ENCODE measurements around the gene WIPF1.

WIPF1 gene

GRCh38 chr2:174608866-174609214 is 11.2 kb upstream of the WIPF1 start:
- Histone ChIP-seq H3K27ac (ENCODE audit: low read length) (no peak overlapping the region), H3K4me3 (ENCODE audit: low read depth in 1 of 2, low read length in 2 of 2) (no peak overlapping the region), H3K36me3 (ENCODE audit: control insufficient read depth in 1 of 2, insufficient read depth in 2 of 2, low read length in 2 of 2) (peaks cover 0 to 4% of the 10 kb centered on the region in 2 donors), H3K4me1 (ENCODE audit: control insufficient read depth in 1 of 2, insufficient read depth in 2 of 2, low read length in 2 of 2) (peaks cover 5 to 25% of the 10 kb centered on the region in 2 donors), H3K9me3 (ENCODE audit: control insufficient read depth in 1 of 2, low read length in 2 of 2) (no peaks in the 10 kb centered on the region), H3K27me3 (ENCODE audit: low read depth, low read length) (no peaks in the 10 kb centered on the region)

DNA sequence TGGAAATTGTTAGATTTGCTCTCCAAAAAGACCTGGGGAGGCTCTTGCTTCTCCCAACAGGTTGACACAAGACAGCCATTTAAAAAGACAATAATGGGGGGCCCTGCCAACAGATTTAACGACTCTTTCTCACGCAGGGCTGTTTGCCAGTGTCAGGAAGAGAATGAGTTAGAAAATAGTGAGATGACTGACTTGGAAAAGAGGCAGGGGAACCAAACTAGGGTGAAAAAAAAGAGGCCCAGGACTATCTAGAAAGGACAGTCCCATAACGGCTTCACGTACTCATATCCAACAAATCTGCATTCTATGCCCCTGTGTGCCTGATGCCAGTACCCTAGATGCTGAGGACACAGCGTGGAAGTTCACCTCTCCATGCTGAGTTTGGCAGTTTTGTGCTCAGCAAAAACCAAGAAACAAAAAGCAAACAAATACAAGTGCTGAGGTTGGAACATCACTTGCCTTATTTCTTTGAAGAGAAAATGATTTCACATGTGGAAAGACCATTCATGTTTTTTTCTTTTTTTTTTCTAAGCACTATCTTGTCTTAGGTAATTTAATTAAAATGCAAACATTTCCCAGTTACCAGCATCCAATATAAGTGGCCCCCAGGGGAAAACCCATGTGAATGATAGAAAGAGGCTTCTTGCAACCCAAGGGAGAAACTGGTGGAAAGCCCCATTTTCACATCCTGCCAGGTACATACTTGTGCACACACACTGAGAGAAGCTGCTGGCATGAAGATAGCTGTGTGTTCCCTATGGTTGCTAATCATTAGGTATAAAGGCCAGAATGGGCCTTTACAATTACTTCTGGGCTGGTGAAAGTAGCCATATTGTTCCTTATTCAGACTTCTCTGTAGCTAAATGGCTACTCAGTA is 10.6 kb upstream of the WIPF1 start:
- H3K4me3 ChIP-seq (ENCODE audit: low read depth in 1 of 2, low read length in 2 of 2) = no peak overlapping the region
- no peaks in the 10 kb centered on the region for H3K9me3 ChIP-seq (ENCODE audit: control insufficient read depth in 1 of 2, low read length in 2 of 2)
- H3K27me3 ChIP-seq (ENCODE audit: low read depth, low read length) = no peaks in the 10 kb centered on the region
- H3K4me1 ChIP-seq (ENCODE audit: control insufficient read depth in 1 of 2, insufficient read depth in 2 of 2, low read length in 2 of 2) = peaks cover 5 to 29% of the 10 kb centered on the region in 2 donors
- peaks cover 0 to 3% of the 10 kb centered on the region in 2 donors for H3K36me3 ChIP-seq (ENCODE audit: control insufficient read depth in 1 of 2, insufficient read depth in 2 of 2, low read length in 2 of 2)
- no peak overlapping the region for H3K27ac ChIP-seq (ENCODE audit: low read length)

DNA sequence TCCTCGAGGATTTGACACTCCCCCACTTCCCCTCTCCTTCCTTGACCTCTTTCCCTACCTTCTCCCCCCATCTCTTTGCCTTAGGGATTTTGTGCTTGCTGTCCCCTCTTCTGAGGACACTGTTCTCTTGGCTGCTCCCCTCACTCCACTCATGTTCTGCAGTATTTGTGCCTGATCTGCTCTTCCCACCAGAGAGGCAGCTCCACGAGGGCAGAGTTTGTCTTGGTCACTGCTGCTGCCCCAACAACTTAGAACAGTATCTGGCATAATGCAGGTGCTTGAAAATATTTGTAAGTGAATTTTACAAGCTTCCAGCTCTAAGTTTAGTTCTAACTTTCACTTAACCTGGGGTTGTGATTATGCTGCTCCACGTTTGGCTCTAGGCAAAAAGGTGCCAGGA is 10.0 kb upstream of the WIPF1 start:
- no peaks in the 10 kb centered on the region for H3K27me3 ChIP-seq (ENCODE audit: low read depth, low read length)
- H3K36me3 ChIP-seq (ENCODE audit: control insufficient read depth in 1 of 2, insufficient read depth in 2 of 2, low read length in 2 of 2) = peaks cover 0 to 3% of the 10 kb centered on the region in 2 donors
- H3K4me1 ChIP-seq (ENCODE audit: control insufficient read depth in 1 of 2, insufficient read depth in 2 of 2, low read length in 2 of 2) = peaks cover 5 to 35% of the 10 kb centered on the region in 2 donors
- H3K27ac ChIP-seq (ENCODE audit: low read length) = no peak overlapping the region
- H3K4me3 ChIP-seq (ENCODE audit: low read depth in 1 of 2, low read length in 2 of 2) = no peak overlapping the region
- H3K9me3 ChIP-seq (ENCODE audit: control insufficient read depth in 1 of 2, low read length in 2 of 2) = no peaks in the 10 kb centered on the region

GRCh38 chr2:174606336-174606735 is 8.7 kb upstream of the WIPF1 start:
- no peak overlapping the region for H3K27ac ChIP-seq (ENCODE audit: low read length)
- no peaks in the 10 kb centered on the region for H3K9me3 ChIP-seq (ENCODE audit: control insufficient read depth in 1 of 2, low read length in 2 of 2)
- no peaks in the 10 kb centered on the region for H3K27me3 ChIP-seq (ENCODE audit: low read depth, low read length)
- H3K4me1 ChIP-seq (ENCODE audit: control insufficient read depth in 1 of 2, insufficient read depth in 2 of 2, low read length in 2 of 2) = peaks cover 5 to 48% of the 10 kb centered on the region in 2 donors
- H3K4me3 ChIP-seq (ENCODE audit: low read depth in 1 of 2, low read length in 2 of 2) = no peak overlapping the region
- peaks cover 0 to 3% of the 10 kb centered on the region in 2 donors for H3K36me3 ChIP-seq (ENCODE audit: control insufficient read depth in 1 of 2, insufficient read depth in 2 of 2, low read length in 2 of 2)

GRCh38 chr2:174605687-174606086 is 8.1 kb upstream of the WIPF1 start:
- no peak overlapping the region for H3K27ac ChIP-seq (ENCODE audit: low read length)
- no peaks in the 10 kb centered on the region for H3K9me3 ChIP-seq (ENCODE audit: control insufficient read depth in 1 of 2, low read length in 2 of 2)
- no peaks in the 10 kb centered on the region for H3K27me3 ChIP-seq (ENCODE audit: low read depth, low read length)
- peaks cover 0 to 3% of the 10 kb centered on the region in 2 donors for H3K36me3 ChIP-seq (ENCODE audit: control insufficient read depth in 1 of 2, insufficient read depth in 2 of 2, low read length in 2 of 2)
- no peak overlapping the region for H3K4me3 ChIP-seq (ENCODE audit: low read depth in 1 of 2, low read length in 2 of 2)
- peaks cover 5 to 53% of the 10 kb centered on the region in 2 donors for H3K4me1 ChIP-seq (ENCODE audit: control insufficient read depth in 1 of 2, insufficient read depth in 2 of 2, low read length in 2 of 2)

GRCh38 chr2:174603280-174603679 is 5.7 kb upstream of the WIPF1 start:
- H3K4me3 ChIP-seq (ENCODE audit: low read depth in 1 of 2, low read length in 2 of 2) = no peak overlapping the region
- H3K4me1 ChIP-seq (ENCODE audit: control insufficient read depth in 1 of 2, insufficient read depth in 2 of 2, low read length in 2 of 2) = peaks cover 5 to 51% of the 10 kb centered on the region in 2 donors
- no peaks in the 10 kb centered on the region for H3K9me3 ChIP-seq (ENCODE audit: control insufficient read depth in 1 of 2, low read length in 2 of 2)
- peaks cover 0 to 3% of the 10 kb centered on the region in 2 donors for H3K36me3 ChIP-seq (ENCODE audit: control insufficient read depth in 1 of 2, insufficient read depth in 2 of 2, low read length in 2 of 2)
- H3K27ac ChIP-seq (ENCODE audit: low read length) = no peak overlapping the region
- no peaks in the 10 kb centered on the region for H3K27me3 ChIP-seq (ENCODE audit: low read depth, low read length)

- Histone ChIP-seq H3K4me1 (ENCODE audit: control insufficient read depth in 1 of 2, insufficient read depth in 2 of 2, low read length in 2 of 2) (peaks cover 5 to 55% of the 10 kb centered on the region in 2 donors), H3K27ac (ENCODE audit: low read length) (no peak overlapping the region), H3K9me3 (ENCODE audit: control insufficient read depth in 1 of 2, low read length in 2 of 2) (no peaks in the 10 kb centered on the region), H3K36me3 (ENCODE audit: control insufficient read depth in 1 of 2, insufficient read depth in 2 of 2, low read length in 2 of 2) (peaks cover 0 to 3% of the 10 kb centered on the region in 2 donors), H3K27me3 (ENCODE audit: low read depth, low read length) (no peaks in the 10 kb centered on the region), H3K4me3 (ENCODE audit: low read depth in 1 of 2, low read length in 2 of 2) (no peak overlapping the region)
Measured at GRCh38 chr2:174602745-174603144, 5.1 kb upstream of the WIPF1 start.

GRCh38 chr2:174600349-174600748 is 2.7 kb upstream of the WIPF1 start:
- Histone ChIP-seq H3K27me3 (ENCODE audit: low read depth, low read length) (no peaks in the 10 kb centered on the region), H3K4me1 (ENCODE audit: control insufficient read depth in 1 of 2, insufficient read depth in 2 of 2, low read length in 2 of 2) (peaks cover 5 to 52% of the 10 kb centered on the region in 2 donors), H3K27ac (ENCODE audit: low read length) (peak overlapping the region; percentile 48), H3K4me3 (ENCODE audit: low read depth in 1 of 2, low read length in 2 of 2) (no peak overlapping the region), H3K36me3 (ENCODE audit: control insufficient read depth in 1 of 2, insufficient read depth in 2 of 2, low read length in 2 of 2) (peaks cover 0 to 5% of the 10 kb centered on the region in 2 donors), H3K9me3 (ENCODE audit: control insufficient read depth in 1 of 2, low read length in 2 of 2) (no peaks in the 10 kb centered on the region)

DNA sequence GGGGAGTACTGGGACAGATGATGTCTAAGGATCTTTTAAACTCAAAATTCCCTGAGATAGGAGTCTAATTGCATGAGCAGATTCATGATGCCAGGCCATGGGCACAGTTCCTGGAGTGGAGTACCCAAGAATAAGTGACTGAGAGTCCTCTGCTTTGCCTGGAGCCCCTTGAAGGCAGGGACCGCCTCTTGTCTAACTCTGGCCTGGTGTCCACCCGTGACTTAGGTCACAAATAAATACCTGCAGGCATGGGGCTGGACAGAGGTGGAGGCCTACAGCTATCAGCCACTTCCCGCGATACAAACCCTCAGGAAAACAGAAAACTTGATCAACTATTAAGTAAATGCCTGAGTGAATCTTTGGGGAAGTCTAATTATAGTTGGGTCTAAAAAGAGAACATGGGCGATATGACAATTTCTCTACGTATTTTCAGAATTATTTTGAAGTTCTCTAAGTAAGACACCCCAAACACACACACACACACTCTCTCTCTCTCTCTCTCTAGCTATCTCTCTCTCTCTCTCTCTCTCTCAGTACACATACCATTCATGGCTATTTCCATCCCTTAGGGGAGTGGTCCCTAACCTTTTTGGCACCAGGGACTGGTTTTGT is 1.8 kb upstream of the WIPF1 start:
- Histone ChIP-seq H3K9me3 (ENCODE audit: control insufficient read depth in 1 of 2, low read length in 2 of 2) (no peaks in the 10 kb centered on the region), H3K4me1 (ENCODE audit: control insufficient read depth in 1 of 2, insufficient read depth in 2 of 2, low read length in 2 of 2) (peaks cover 5 to 53% of the 10 kb centered on the region in 2 donors), H3K27me3 (ENCODE audit: low read depth, low read length) (no peaks in the 10 kb centered on the region), H3K27ac (ENCODE audit: low read length) (peak overlapping the region; percentile 48), H3K36me3 (ENCODE audit: control insufficient read depth in 1 of 2, insufficient read depth in 2 of 2, low read length in 2 of 2) (peaks cover 0 to 5% of the 10 kb centered on the region in 2 donors), H3K4me3 (ENCODE audit: low read depth in 1 of 2, low read length in 2 of 2) (no peak overlapping the region)

DNA sequence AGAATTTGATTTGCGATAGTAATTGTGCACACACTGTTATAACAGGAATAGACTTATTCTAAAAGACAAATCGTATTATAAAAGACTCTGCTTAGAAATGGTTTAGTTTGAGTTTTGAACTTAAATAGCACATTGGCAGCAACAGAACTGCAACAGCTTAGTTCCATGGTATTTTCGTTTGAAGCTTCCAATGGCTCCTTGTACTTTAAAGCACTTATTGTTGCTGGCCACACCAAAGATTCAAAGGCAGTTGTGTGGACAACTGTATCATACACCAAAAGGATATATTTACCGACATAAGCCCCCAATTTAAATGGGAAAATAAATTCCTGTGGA is 627 bp downstream of the WIPF1 start:
- Histone ChIP-seq H3K9me3 (ENCODE audit: control insufficient read depth in 1 of 2, low read length in 2 of 2) (no peaks in the 10 kb centered on the region), H3K27me3 (ENCODE audit: low read depth, low read length) (no peaks in the 10 kb centered on the region), H3K4me1 (ENCODE audit: control insufficient read depth in 1 of 2, insufficient read depth in 2 of 2, low read length in 2 of 2) (peaks cover 11 to 38% of the 10 kb centered on the region in 2 donors), H3K4me3 (ENCODE audit: low read depth in 1 of 2, low read length in 2 of 2) (peak overlapping the region; percentile 40 to 49), H3K36me3 (ENCODE audit: control insufficient read depth in 1 of 2, insufficient read depth in 2 of 2, low read length in 2 of 2) (peaks cover 0 to 5% of the 10 kb centered on the region in 2 donors), H3K27ac (ENCODE audit: low read length) (peak overlapping the region; percentile 94)

DNA sequence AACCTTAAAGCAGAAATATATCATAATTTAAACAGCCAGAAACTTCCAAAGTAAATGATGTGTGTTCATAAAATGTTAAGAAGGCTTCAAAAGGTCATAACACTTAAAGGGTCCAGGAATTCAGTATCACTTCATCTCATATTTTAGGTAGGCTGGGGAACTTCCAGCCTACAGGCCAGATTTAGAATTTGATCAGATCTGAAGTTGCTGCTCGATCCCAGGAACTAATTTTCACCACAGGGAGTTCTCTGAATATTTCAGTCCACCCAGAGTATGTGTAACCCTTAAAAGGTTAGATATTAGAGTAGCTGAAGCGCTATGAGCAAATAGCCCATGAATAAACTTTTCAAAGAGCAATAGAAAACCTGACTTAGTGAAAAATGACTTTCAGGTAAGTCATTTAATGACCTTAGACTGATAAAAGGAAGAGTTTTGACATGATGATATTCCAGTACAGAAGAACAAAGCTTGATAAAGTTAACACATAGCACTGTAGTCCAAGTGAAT is 1.7 kb downstream of the WIPF1 start:
- H3K27me3 ChIP-seq (ENCODE audit: low read depth, low read length) = no peaks in the 10 kb centered on the region
- peaks cover 11 to 31% of the 10 kb centered on the region in 2 donors for H3K4me1 ChIP-seq (ENCODE audit: control insufficient read depth in 1 of 2, insufficient read depth in 2 of 2, low read length in 2 of 2)
- H3K27ac ChIP-seq (ENCODE audit: low read length) = peak overlapping the region; percentile 94
- no peaks in the 10 kb centered on the region for H3K9me3 ChIP-seq (ENCODE audit: control insufficient read depth in 1 of 2, low read length in 2 of 2)
- peak overlapping the region in 1 of 2 donors; percentile 30 for H3K4me3 ChIP-seq (ENCODE audit: low read depth in 1 of 2, low read length in 2 of 2)
- peaks cover 0 to 5% of the 10 kb centered on the region in 2 donors for H3K36me3 ChIP-seq (ENCODE audit: control insufficient read depth in 1 of 2, insufficient read depth in 2 of 2, low read length in 2 of 2)

All from muscle layer of duodenum (tissue), 2 donors.